Measurements from ENCODE around the gene ZNF346. TPM values are rescaled to one million over a fixed set of nuclear protein-coding genes. Genes with fewer than 3 reads are reported as not detected.

ZNF346 gene
- total RNA-seq, 1 donor from 2014 or later: 7.1 TPM

- no peak for TF ChIP-seq CTCF (IDR thresholded peaks at IDR 0.05; ENCODE audit: insufficient read depth, low read length, severe bottlenecking)
- FAIRE-seq: no peak
- no peak overlapping the region for H3K4me3 ChIP-seq (ENCODE audit: low read depth, low read length)
- H3K36me3 ChIP-seq (ENCODE audit: control insufficient read depth, insufficient read depth, low read length): no peaks in the 10 kb centered on the region
- no peak for DNase-seq (ENCODE audit: low read depth)
- H3K27me3 ChIP-seq (ENCODE audit: control insufficient read depth, insufficient read depth, low read length): no peaks in the 10 kb centered on the region
These were observed 95.0 kb downstream of the ZNF346 start for GRCh38 chr5:177117441-177118045.

GRCh38 chr5:177122566-177122965, 100.1 kb downstream of the ZNF346 start:
- Histone ChIP-seq H3K36me3 (ENCODE audit: control insufficient read depth, insufficient read depth, low read length) (no peaks in the 10 kb centered on the region), H3K4me3 (ENCODE audit: low read depth, low read length) (no peak overlapping the region), H3K27me3 (ENCODE audit: control insufficient read depth, insufficient read depth, low read length) (no peaks in the 10 kb centered on the region)
- TF ChIP-seq CTCF (IDR thresholded peaks at IDR 0.05; ENCODE audit: insufficient read depth, low read length, severe bottlenecking): no peak
- DNase-seq (ENCODE audit: low read depth) (no peak), FAIRE-seq (no peak)

GRCh38 chr5:177123789-177124485, 101.4 kb downstream of the ZNF346 start:
- TF ChIP-seq CTCF (IDR thresholded peaks at IDR 0.05; ENCODE audit: insufficient read depth, low read length, severe bottlenecking): no peak
- no peak for FAIRE-seq
- Histone ChIP-seq H3K27me3 (ENCODE audit: control insufficient read depth, insufficient read depth, low read length) (no peaks in the 10 kb centered on the region), H3K36me3 (ENCODE audit: control insufficient read depth, insufficient read depth, low read length) (no peaks in the 10 kb centered on the region), H3K4me3 (ENCODE audit: low read depth, low read length) (no peak overlapping the region)
- DNase-seq (ENCODE audit: low read depth): no peak

GRCh38 chr5:177124486-177124991, 102.0 kb downstream of the ZNF346 start:
- Histone ChIP-seq H3K36me3 (ENCODE audit: control insufficient read depth, insufficient read depth, low read length) (no peaks in the 10 kb centered on the region), H3K27me3 (ENCODE audit: control insufficient read depth, insufficient read depth, low read length) (no peaks in the 10 kb centered on the region), H3K4me3 (ENCODE audit: low read depth, low read length) (no peak overlapping the region)
- FAIRE-seq: no peak
- TF ChIP-seq CTCF (IDR thresholded peaks at IDR 0.05; ENCODE audit: insufficient read depth, low read length, severe bottlenecking): no peak
- peak; percentile 41 for DNase-seq (ENCODE audit: low read depth)

- no peak for FAIRE-seq
These were observed 104.3 kb downstream of the ZNF346 start for GRCh38 chr5:177126771-177127170.

More at GRCh38 chr5:177126771-177127170, 104.3 kb downstream of the ZNF346 start:
- H3K4me3 ChIP-seq (ENCODE audit: low read depth, low read length): no peak overlapping the region
- H3K27me3 ChIP-seq (ENCODE audit: control insufficient read depth, insufficient read depth, low read length): no peaks in the 10 kb centered on the region
- no peak for TF ChIP-seq CTCF (IDR thresholded peaks at IDR 0.05; ENCODE audit: insufficient read depth, low read length, severe bottlenecking)
- DNase-seq (ENCODE audit: low read depth): no peak
- H3K36me3 ChIP-seq (ENCODE audit: control insufficient read depth, insufficient read depth, low read length): no peaks in the 10 kb centered on the region
